ENCODE measurements around the gene C9orf40. TPM values are rescaled to one million over a fixed set of nuclear protein-coding genes. Genes with fewer than 3 reads are reported as not detected.

C9orf40 gene
- total RNA-seq, 1 donor from 2014 or later, result 3.1 TPM

- Histone ChIP-seq H3K4me1 (ENCODE audit: control insufficient read depth in 3 of 3, insufficient read depth in 3 of 3, low read length in 3 of 3) (no peaks in the 10 kb centered on the region), H3K36me3 (ENCODE audit: control insufficient read depth in 3 of 3, insufficient read depth in 3 of 3, low read length in 3 of 3) (no peaks in the 10 kb centered on the region), H3K4me3 (ENCODE audit: low read length in 3 of 3) (no peak overlapping the region), H3K27me3 (ENCODE audit: control insufficient read depth in 3 of 3, insufficient read depth in 3 of 3, low read length in 3 of 3) (no peaks in the 10 kb centered on the region), H3K9ac (ENCODE audit: low read depth in 1 of 3, low read length in 3 of 3) (no peak overlapping the region), H3K27ac (ENCODE audit: low read depth, low read length) (no peak overlapping the region), H3K9me3 (ENCODE audit: control insufficient read depth in 3 of 3, low read length in 3 of 3) (no peaks in the 10 kb centered on the region)
Measured at GRCh38 chr9:74901001-74901400, 51.7 kb downstream of the C9orf40 start.

Other genes with a start within 250 kb of the C9orf40 start
- under 0.01 TPM for gene TRPM6, start 65.0 kb downstream of the C9orf40 start, total RNA-seq
- 23.0 TPM for gene CARNMT1, start 75.4 kb upstream of the C9orf40 start, total RNA-seq
- gene NMRK1, start 135.2 kb upstream of the C9orf40 start, total RNA-seq, result 6.8 TPM
- gene OSTF1, start 135.6 kb upstream of the C9orf40 start, total RNA-seq, result 17.7 TPM

Data from skeletal muscle tissue (tissue), 4 donors.